Measurements from ENCODE around the gene EZH1. TPM values are rescaled to one million over a fixed set of nuclear protein-coding genes. Genes with fewer than 3 reads are reported as not detected.

The EZH1 gene
- total RNA-seq, 2 experiments from 2014 or later = 29.7 to 33.9 TPM

GRCh38 chr17:42704490-42704836, 40.4 kb downstream of the EZH1 start:
- Mint-ChIP-seq H3K4me3 (no peak overlapping the region), H3K27me3 (no peaks in the 10 kb centered on the region), H3K27ac (no peak overlapping the region), H3K4me1 (ENCODE audit: low read depth) (peaks cover 43% of the 10 kb centered on the region), H3K9me3 (no peaks in the 10 kb centered on the region), H3K36me3 (peaks cover 74% of the 10 kb centered on the region)
- intact Hi-C loops (cut with micrococcal nuclease) = loop anchor here (2.0 to 10.0 kb wide), 3 partner anchors 26 to 120 kb away; partner anchors contain the start of genes BECN1 and EZH1
- no peak for DNase-seq
- POLR2A ChIA-PET = interaction anchor here (0.7 to 1.1 kb wide), 2 partner anchors 65 to 95 kb away, joined by 3 to 6 read pairs; partner anchors contain the start of genes RETREG3 and TUBG1
- CTCF ChIA-PET = interaction anchor here (2.3 kb wide), 1 partner anchor 126 kb away, joined by 8 read pairs; the partner anchor contains the start of gene PSMC3IP

- Mint-ChIP-seq H3K36me3 (peaks cover 58% of the 10 kb centered on the region), H3K27me3 (no peaks in the 10 kb centered on the region), H3K4me3 (no peak overlapping the region), H3K4me1 (ENCODE audit: low read depth) (peaks cover 27% of the 10 kb centered on the region), H3K9me3 (no peaks in the 10 kb centered on the region), H3K27ac (no peak overlapping the region)
- ChIA-PET POLR2A (no interaction called here), CTCF (no interaction called here)
- intact Hi-C loops (cut with micrococcal nuclease) = loop anchor here (10.0 kb wide), 1 partner anchor 122 kb away; the partner anchor contains the start of gene BECN1
- DNase-seq = no peak
Measured at GRCh38 chr17:42702446-42702845, 42.4 kb downstream of the EZH1 start.

- Mint-ChIP-seq H3K4me1 (ENCODE audit: low read depth) (peaks cover 14% of the 10 kb centered on the region), H3K27ac (no peak overlapping the region), H3K4me3 (no peak overlapping the region), H3K27me3 (no peaks in the 10 kb centered on the region), H3K36me3 (peaks cover 47% of the 10 kb centered on the region), H3K9me3 (no peaks in the 10 kb centered on the region)
- intact Hi-C loops (cut with micrococcal nuclease) = loop anchor here (10.0 kb wide), 1 partner anchor 124 kb away; the partner anchor contains the start of gene BECN1
- ChIA-PET POLR2A (no interaction called here), CTCF (interaction anchor here (1.1 kb wide), 1 partner anchor 29 kb away, joined by 3 read pairs; no protein-coding TSS in a partner anchor)
- DNase-seq = no peak
Measured at GRCh38 chr17:42700586-42701289, 44.1 kb downstream of the EZH1 start.

- Mint-ChIP-seq H3K4me1 (ENCODE audit: low read depth) (peaks cover 4% of the 10 kb centered on the region), H3K4me3 (no peak overlapping the region), H3K9me3 (no peaks in the 10 kb centered on the region), H3K27ac (no peak overlapping the region), H3K36me3 (peaks cover 37% of the 10 kb centered on the region), H3K27me3 (no peaks in the 10 kb centered on the region)
- no peak for DNase-seq
- CTCF ChIA-PET = interaction anchor here (1.1 to 1.2 kb wide), 2 partner anchors 28 to 229 kb away, joined by 3 read pairs; no protein-coding TSS in a partner anchor
- POLR2A ChIA-PET = no interaction called here
- intact Hi-C loops (cut with micrococcal nuclease) = no loop called here
Measured at GRCh38 chr17:42699415-42699740, 45.5 kb downstream of the EZH1 start.

- Mint-ChIP-seq H3K27ac (no peak overlapping the region), H3K4me1 (ENCODE audit: low read depth) (peaks cover 2% of the 10 kb centered on the region), H3K4me3 (no peak overlapping the region), H3K36me3 (peaks cover 32% of the 10 kb centered on the region), H3K27me3 (no peaks in the 10 kb centered on the region), H3K9me3 (no peaks in the 10 kb centered on the region)
- intact Hi-C loops (cut with micrococcal nuclease) = no loop called here
- ChIA-PET CTCF (interaction anchor here (1.2 kb wide), 1 partner anchor 229 kb away, joined by 3 read pairs; no protein-coding TSS in a partner anchor), POLR2A (no interaction called here)
- no peak for DNase-seq
Measured at GRCh38 chr17:42698736-42699414, 46.0 kb downstream of the EZH1 start.

GRCh38 chr17:42697108-42697811, 47.6 kb downstream of the EZH1 start:
- Mint-ChIP-seq H3K36me3 (peaks cover 19% of the 10 kb centered on the region), H3K4me1 (ENCODE audit: low read depth) (no peaks in the 10 kb centered on the region), H3K27ac (no peak overlapping the region), H3K9me3 (no peaks in the 10 kb centered on the region), H3K27me3 (no peaks in the 10 kb centered on the region), H3K4me3 (no peak overlapping the region)
- DNase-seq = no peak
- POLR2A ChIA-PET = no interaction called here
- intact Hi-C loops (cut with micrococcal nuclease) = no loop called here
- CTCF ChIA-PET = no interaction called here

GRCh38 chr17:42695500-42695899, 49.3 kb downstream of the EZH1 start:
- H3K27ac Mint-ChIP-seq = no peak overlapping the region
- ChIA-PET CTCF (no interaction called here), POLR2A (no interaction called here)
- no peaks in the 10 kb centered on the region for H3K27me3 Mint-ChIP-seq
- H3K4me1 Mint-ChIP-seq (ENCODE audit: low read depth) = no peaks in the 10 kb centered on the region
- no peak overlapping the region for H3K4me3 Mint-ChIP-seq
- DNase-seq = no peak
- no peaks in the 10 kb centered on the region for H3K9me3 Mint-ChIP-seq
- intact Hi-C loops (cut with micrococcal nuclease) = no loop called here
- peaks cover 7% of the 10 kb centered on the region for H3K36me3 Mint-ChIP-seq

- H3K27me3 Mint-ChIP-seq = no peaks in the 10 kb centered on the region
- CTCF ChIA-PET = no interaction called here
- H3K27ac Mint-ChIP-seq = no peak overlapping the region
- intact Hi-C loops (cut with micrococcal nuclease) = no loop called here
- H3K9me3 Mint-ChIP-seq = no peaks in the 10 kb centered on the region
- POLR2A ChIA-PET = no interaction called here
- H3K36me3 Mint-ChIP-seq = peaks cover 4% of the 10 kb centered on the region
- H3K4me3 Mint-ChIP-seq = no peak overlapping the region
- no peaks in the 10 kb centered on the region for H3K4me1 Mint-ChIP-seq (ENCODE audit: low read depth)
- no peak for DNase-seq
Measured at GRCh38 chr17:42694524-42694923, 50.3 kb downstream of the EZH1 start.

GRCh38 chr17:42692489-42692888, 52.4 kb downstream of the EZH1 start:
- intact Hi-C loops (cut with micrococcal nuclease) = no loop called here
- Mint-ChIP-seq H3K9me3 (no peaks in the 10 kb centered on the region), H3K4me3 (no peak overlapping the region), H3K27me3 (no peaks in the 10 kb centered on the region), H3K36me3 (peaks cover under 1% of the 10 kb centered on the region), H3K4me1 (ENCODE audit: low read depth) (no peaks in the 10 kb centered on the region), H3K27ac (no peak overlapping the region)
- CTCF ChIA-PET = interaction anchor here (0.6 to 1.8 kb wide), 2 partner anchors 11 to 71 kb away, joined by 3 to 4 read pairs; partner anchors contain the start of gene CCR10
- DNase-seq = no peak
- POLR2A ChIA-PET = no interaction called here

- Mint-ChIP-seq H3K4me3 (no peak overlapping the region), H3K9me3 (no peaks in the 10 kb centered on the region), H3K27me3 (no peaks in the 10 kb centered on the region), H3K27ac (no peak overlapping the region), H3K4me1 (ENCODE audit: low read depth) (no peaks in the 10 kb centered on the region), H3K36me3 (peaks cover 2% of the 10 kb centered on the region)
- intact Hi-C loops (cut with micrococcal nuclease) = no loop called here
- no peak for DNase-seq
- ChIA-PET POLR2A (no interaction called here), CTCF (interaction anchor here (1.8 kb wide), 1 partner anchor 10 kb away, joined by 4 read pairs; the partner anchor contains the start of gene CCR10)
Measured at GRCh38 chr17:42691021-42691545, 53.8 kb downstream of the EZH1 start.

GRCh38 chr17:42690596-42690995, 54.2 kb downstream of the EZH1 start:
- peaks cover 2% of the 10 kb centered on the region for H3K36me3 Mint-ChIP-seq
- ChIA-PET CTCF (no interaction called here), POLR2A (no interaction called here)

GRCh38 chr17:42687707-42688320, 57.0 kb downstream of the EZH1 start:
- Mint-ChIP-seq H3K27me3 (peaks cover 11% of the 10 kb centered on the region), H3K4me1 (ENCODE audit: low read depth) (peaks cover 7% of the 10 kb centered on the region), H3K36me3 (peaks cover 2% of the 10 kb centered on the region), H3K9me3 (no peaks in the 10 kb centered on the region), H3K4me3 (no peak overlapping the region), H3K27ac (no peak overlapping the region)
- POLR2A ChIA-PET = no interaction called here
- no peak for DNase-seq
- intact Hi-C loops (cut with micrococcal nuclease) = no loop called here
- CTCF ChIA-PET = no interaction called here

More at GRCh38 chr17:42690596-42690995, 54.2 kb downstream of the EZH1 start:
- H3K27ac Mint-ChIP-seq = no peak overlapping the region
- H3K9me3 Mint-ChIP-seq = no peaks in the 10 kb centered on the region
- no peaks in the 10 kb centered on the region for H3K27me3 Mint-ChIP-seq
- intact Hi-C loops (cut with micrococcal nuclease) = no loop called here
- no peaks in the 10 kb centered on the region for H3K4me1 Mint-ChIP-seq (ENCODE audit: low read depth)
- DNase-seq = no peak
- no peak overlapping the region for H3K4me3 Mint-ChIP-seq
